ENCODE data around the gene STK32C. TPM values are rescaled to one million over a fixed set of nuclear protein-coding genes. Genes with fewer than 3 reads are reported as not detected.
"Not testable (repeated sequence)": the region's sequence is repeated elsewhere in the genome, so short reads cannot be mapped to it uniquely, and the experiment has no call there.

The STK32C gene
- total RNA-seq, 1 experiment from 2014 or later = 13.5 TPM

DNA sequence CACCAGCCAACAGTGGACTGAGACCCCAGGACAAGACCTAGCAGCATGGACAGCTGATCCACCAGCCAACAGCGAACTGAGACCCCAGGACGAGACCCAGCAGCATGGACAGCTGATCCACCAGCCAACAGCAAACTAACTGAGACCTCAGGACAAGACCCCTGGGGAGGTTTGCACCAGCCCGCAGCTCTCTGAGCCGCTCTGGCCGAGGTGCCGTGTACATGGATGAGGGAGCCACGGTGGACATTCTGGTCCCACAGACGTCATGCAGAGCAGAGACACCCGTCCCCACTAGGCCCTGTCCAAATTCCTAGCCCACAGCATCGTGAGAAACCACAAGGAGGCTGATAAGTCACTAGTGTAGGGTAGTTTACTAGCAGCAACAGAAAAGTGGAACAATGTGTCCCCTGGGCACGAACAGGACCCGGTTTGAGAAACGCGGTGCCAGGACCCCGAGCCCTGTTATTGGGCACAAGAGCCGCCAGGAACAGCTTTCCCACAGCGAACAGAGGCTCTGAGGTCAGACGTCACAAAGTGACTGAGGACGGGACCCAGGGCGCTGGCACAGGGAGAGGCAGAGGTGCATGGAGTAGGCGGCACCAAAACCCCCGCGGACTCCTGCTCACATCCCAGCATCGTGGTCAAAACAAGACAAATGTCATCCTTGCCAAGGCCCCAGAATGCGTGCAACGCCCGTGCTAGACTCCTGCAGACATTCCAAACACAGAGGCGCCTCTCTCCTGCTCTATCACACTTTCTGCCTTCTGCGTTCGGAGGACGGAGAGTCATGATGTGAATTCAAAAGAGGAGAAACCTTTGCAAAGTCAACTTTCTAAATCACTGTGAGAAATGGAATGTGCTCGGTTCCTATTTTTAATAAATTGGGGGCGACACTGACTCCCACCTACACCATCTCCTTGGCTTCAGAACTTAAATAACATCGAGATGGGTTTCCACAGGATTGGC is 8.1 kb downstream of the STK32C start:
- CTCF ChIA-PET = no interaction called here
- intact Hi-C loops (cut with micrococcal nuclease; ENCODE audit: unreplicated experiment) = no loop called here
- H3K27ac Mint-ChIP-seq (ENCODE audit: unreplicated experiment) = no peak overlapping the region
- H3K9me3 Mint-ChIP-seq (ENCODE audit: low read depth, unreplicated experiment) = no peaks in the 10 kb centered on the region
- no peaks in the 10 kb centered on the region for H3K36me3 Mint-ChIP-seq (ENCODE audit: insufficient read depth, unreplicated experiment)
- no TSS peak for BruUV-seq (replicated peaks)
- H3K4me1 Mint-ChIP-seq (ENCODE audit: low read depth, unreplicated experiment) = no peaks in the 10 kb centered on the region
- no peak overlapping the region for H3K4me3 Mint-ChIP-seq (ENCODE audit: low read depth, unreplicated experiment)
- TF ChIP-seq, protein P1, sequence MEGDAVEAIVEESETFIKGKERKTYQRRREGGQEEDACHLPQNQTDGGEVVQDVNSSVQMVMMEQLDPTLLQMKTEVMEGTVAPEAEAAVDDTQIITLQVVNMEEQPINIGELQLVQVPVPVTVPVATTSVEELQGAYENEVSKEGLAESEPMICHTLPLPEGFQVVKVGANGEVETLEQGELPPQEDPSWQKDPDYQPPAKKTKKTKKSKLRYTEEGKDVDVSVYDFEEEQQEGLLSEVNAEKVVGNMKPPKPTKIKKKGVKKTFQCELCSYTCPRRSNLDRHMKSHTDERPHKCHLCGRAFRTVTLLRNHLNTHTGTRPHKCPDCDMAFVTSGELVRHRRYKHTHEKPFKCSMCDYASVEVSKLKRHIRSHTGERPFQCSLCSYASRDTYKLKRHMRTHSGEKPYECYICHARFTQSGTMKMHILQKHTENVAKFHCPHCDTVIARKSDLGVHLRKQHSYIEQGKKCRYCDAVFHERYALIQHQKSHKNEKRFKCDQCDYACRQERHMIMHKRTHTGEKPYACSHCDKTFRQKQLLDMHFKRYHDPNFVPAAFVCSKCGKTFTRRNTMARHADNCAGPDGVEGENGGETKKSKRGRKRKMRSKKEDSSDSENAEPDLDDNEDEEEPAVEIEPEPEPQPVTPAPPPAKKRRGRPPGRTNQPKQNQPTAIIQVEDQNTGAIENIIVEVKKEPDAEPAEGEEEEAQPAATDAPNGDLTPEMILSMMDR (IDR thresholded peaks at IDR 0.05; ENCODE audit: unreplicated experiment) = no peak
- H3K27me3 Mint-ChIP-seq (ENCODE audit: unreplicated experiment) = no peaks in the 10 kb centered on the region
- no peak for DNase-seq

DNA sequence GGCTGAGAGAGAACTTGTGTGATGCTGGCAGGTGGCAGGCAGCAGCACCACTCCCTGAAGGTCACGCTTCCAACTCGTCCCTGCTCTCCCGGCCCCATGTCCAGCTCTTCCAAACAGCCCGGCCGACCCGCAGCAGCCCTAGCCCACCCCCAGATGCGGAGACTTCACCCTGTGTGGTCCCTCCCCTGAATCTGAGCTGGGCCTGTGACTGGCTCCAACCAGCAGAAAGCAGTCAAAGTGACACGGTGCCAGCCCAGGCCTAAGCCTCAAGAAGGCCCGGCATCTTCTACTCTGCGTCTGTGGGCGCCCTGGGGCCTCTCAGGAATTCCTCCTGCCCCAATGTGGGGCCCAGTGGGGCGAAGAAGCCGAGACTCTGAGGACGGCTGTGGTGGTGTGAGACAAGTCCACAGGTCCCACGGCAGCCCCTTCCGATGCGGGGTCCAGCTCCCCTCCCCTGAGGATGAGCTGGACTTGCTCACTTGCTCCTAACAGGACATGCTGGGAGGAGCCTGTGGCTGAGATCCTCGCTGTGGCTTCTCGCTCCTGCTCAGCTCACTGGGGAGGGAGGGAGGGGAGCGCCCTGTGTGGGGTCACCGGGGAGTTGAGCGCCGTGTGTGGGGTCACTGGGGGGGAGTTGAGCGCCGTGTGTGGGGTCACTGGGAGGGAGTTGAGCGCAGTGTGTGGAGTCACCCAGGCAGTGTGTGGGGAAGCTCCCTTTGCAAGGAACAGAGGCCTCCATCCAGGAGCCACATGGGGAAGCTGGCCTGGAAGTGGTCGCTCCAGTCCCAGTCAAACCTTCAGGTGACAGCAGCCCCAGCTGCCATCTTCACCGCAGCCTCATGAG is 9.5 kb downstream of the STK32C start:
- no peaks in the 10 kb centered on the region for H3K27me3 Mint-ChIP-seq (ENCODE audit: unreplicated experiment)
- no peak for DNase-seq
- H3K4me3 Mint-ChIP-seq (ENCODE audit: low read depth, unreplicated experiment) = no peak overlapping the region
- BruUV-seq (replicated peaks) = no TSS peak
- H3K36me3 Mint-ChIP-seq (ENCODE audit: insufficient read depth, unreplicated experiment) = no peaks in the 10 kb centered on the region
- H3K9me3 Mint-ChIP-seq (ENCODE audit: low read depth, unreplicated experiment) = no peaks in the 10 kb centered on the region
- intact Hi-C loops (cut with micrococcal nuclease; ENCODE audit: unreplicated experiment) = no loop called here
- H3K4me1 Mint-ChIP-seq (ENCODE audit: low read depth, unreplicated experiment) = no peaks in the 10 kb centered on the region
- TF ChIP-seq, protein P1 (IDR thresholded peaks at IDR 0.05; ENCODE audit: unreplicated experiment) = no peak
- CTCF ChIA-PET = no interaction called here
- H3K27ac Mint-ChIP-seq (ENCODE audit: unreplicated experiment) = no peak overlapping the region

DNA sequence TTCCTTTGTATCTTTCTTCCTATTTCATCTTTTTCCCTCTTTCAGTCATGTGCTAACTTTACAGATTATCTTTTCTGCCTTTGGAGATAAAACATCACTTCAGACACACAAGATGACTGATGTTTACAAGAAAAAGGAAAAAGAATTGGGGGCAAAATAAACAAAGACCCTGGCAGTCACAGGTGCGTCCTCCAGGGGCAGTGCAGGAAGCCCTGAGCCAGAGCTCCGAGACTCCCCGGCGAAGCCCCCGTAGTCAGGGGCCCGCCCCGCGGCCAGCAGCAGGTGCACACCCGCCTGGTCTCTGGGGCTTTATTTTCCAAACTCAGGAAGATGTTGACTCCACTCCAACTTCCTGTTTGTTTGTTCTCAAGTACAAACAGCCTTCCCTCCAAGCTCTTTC is 10.2 kb downstream of the STK32C start:
- DNase-seq = no peak
- Mint-ChIP-seq H3K36me3 (ENCODE audit: insufficient read depth, unreplicated experiment) (no peaks in the 10 kb centered on the region), H3K4me3 (ENCODE audit: low read depth, unreplicated experiment) (no peak overlapping the region), H3K27ac (ENCODE audit: unreplicated experiment) (no peak overlapping the region), H3K9me3 (ENCODE audit: low read depth, unreplicated experiment) (no peaks in the 10 kb centered on the region), H3K27me3 (ENCODE audit: unreplicated experiment) (no peaks in the 10 kb centered on the region), H3K4me1 (ENCODE audit: low read depth, unreplicated experiment) (no peaks in the 10 kb centered on the region)
- CTCF ChIA-PET = no interaction called here
- BruUV-seq (replicated peaks) = no TSS peak
- intact Hi-C loops (cut with micrococcal nuclease; ENCODE audit: unreplicated experiment) = no loop called here
- TF ChIP-seq, protein P1 (IDR thresholded peaks at IDR 0.05; ENCODE audit: unreplicated experiment) = no peak

DNA sequence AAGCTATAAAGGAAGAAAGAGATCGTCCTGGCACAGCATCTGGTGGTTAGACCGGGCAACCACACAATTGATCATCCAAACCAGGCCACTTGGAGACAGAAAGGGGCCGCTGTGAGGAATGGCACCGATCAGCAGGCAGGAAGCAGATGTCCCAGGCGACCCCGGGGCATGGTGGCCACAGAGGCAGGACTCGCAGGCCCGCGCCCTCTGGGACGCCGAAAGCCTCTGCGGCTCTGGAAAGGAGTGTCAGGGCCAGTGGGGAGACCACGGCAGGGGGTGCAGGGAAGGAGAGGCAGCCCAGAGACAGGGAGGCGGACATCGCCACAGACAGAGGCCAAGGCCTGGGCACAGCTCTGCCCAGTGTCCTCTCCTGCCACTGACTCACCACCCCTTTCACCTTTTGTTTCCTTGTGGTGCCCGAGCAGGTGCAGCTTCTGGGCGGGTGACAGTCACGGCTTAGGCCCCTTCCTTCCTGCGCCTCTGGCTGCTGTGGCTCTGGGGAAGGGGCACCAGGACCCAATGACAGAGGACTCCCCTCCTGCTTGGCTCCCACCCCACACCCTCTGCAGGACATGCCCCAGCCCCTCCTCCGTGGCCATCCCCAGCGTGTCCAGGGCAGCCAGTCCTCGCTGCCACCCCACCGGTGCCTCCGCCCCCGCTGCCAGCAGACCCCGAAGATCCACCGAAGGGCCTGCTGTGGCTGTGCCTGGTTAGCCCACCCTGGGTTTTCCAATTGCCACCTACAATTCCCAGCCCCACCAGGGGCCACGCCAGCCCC is 10.9 kb downstream of the STK32C start:
- Mint-ChIP-seq H3K4me1 (ENCODE audit: low read depth, unreplicated experiment) (no peaks in the 10 kb centered on the region), H3K36me3 (ENCODE audit: insufficient read depth, unreplicated experiment) (no peaks in the 10 kb centered on the region), H3K27me3 (ENCODE audit: unreplicated experiment) (no peaks in the 10 kb centered on the region), H3K27ac (ENCODE audit: unreplicated experiment) (no peak overlapping the region), H3K9me3 (ENCODE audit: low read depth, unreplicated experiment) (no peaks in the 10 kb centered on the region), H3K4me3 (ENCODE audit: low read depth, unreplicated experiment) (no peak overlapping the region)
- intact Hi-C loops (cut with micrococcal nuclease; ENCODE audit: unreplicated experiment) = no loop called here
- CTCF ChIA-PET = no interaction called here
- DNase-seq = no peak
- no TSS peak for BruUV-seq (replicated peaks)
- TF ChIP-seq, protein P1 (IDR thresholded peaks at IDR 0.05; ENCODE audit: unreplicated experiment) = no peak

DNA sequence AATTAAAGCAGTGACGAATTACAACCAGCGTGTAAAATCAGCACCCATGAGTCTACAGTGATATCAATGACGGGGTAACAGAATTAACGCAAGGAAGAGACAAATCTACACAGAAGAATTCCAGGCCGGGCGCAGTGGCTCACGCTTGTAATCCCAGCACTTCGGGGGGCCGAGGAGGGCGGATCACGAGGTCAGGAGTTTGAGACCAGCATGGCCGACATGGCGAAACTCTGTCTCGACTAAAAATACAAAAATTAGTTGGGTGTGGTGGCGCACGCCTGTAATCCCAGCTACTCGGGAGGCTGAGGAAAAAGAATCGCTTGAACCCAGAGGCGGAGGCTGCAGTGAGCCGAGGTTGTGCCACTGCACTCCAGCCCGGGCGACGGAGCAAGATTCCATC is 12.3 kb downstream of the STK32C start:
- H3K27ac Mint-ChIP-seq (ENCODE audit: unreplicated experiment); H3K9me3 Mint-ChIP-seq (ENCODE audit: low read depth, unreplicated experiment); H3K4me1 Mint-ChIP-seq (ENCODE audit: low read depth, unreplicated experiment); intact Hi-C loops (cut with micrococcal nuclease; ENCODE audit: unreplicated experiment); H3K36me3 Mint-ChIP-seq (ENCODE audit: insufficient read depth, unreplicated experiment); H3K27me3 Mint-ChIP-seq (ENCODE audit: unreplicated experiment); DNase-seq; BruUV-seq (replicated peaks); H3K4me3 Mint-ChIP-seq (ENCODE audit: low read depth, unreplicated experiment); CTCF ChIA-PET: not testable (repeated sequence)
